Trophoblast cell (in vitro differentiated cells and primary cell): Measurements from ENCODE around the gene PCDHGB2. TPM values are rescaled to one million over a fixed set of nuclear protein-coding genes. Genes with fewer than 3 reads are reported as not detected.
"Not testable (repeated sequence)": the region's sequence is repeated elsewhere in the genome, so short reads cannot be mapped to it uniquely, and the experiment has no call there.

Experiments used
- DNase-seq, 2 donors: peaks; one replicate each; pipeline ENCODE4 v3.0.0-alpha.2; 2016
- H2AFZ ChIP-seq: 2 replicates; pipeline ENCODE4 v1.6.1; 2013; ENCODE audit warnings: low read length, moderate library complexity, mild to moderate bottlenecking; ENCODE audit not compliant: insufficient read depth, poor library complexity
- H2AK5ac ChIP-seq: 2 replicates; pipeline ENCODE4 v1.6.1; 2013; ENCODE audit warnings: mild to moderate bottlenecking, low read length
- H2BK120ac ChIP-seq: 2 replicates; pipeline ENCODE4 v1.6.1; 2013; ENCODE audit warnings: low read length, mild to moderate bottlenecking, moderate library complexity; ENCODE audit not compliant: insufficient read depth, poor library complexity
- H2BK12ac ChIP-seq: 2 replicates; pipeline ENCODE4 v1.6.1; 2013; ENCODE audit warnings: mild to moderate bottlenecking, low read length, moderate library complexity
- H2BK5ac ChIP-seq: 2 replicates; pipeline ENCODE4 v1.6.1; 2013; ENCODE audit warnings: low read length, low read depth, moderate library complexity, mild to moderate bottlenecking; ENCODE audit not compliant: poor library complexity
- H3K14ac ChIP-seq: 2 replicates; pipeline ENCODE4 v1.6.1; 2013; ENCODE audit warnings: mild to moderate bottlenecking, low read length
- H3K18ac ChIP-seq: 2 replicates; pipeline ENCODE4 v1.6.1; 2013; ENCODE audit warnings: mild to moderate bottlenecking, low read length
- H3K23ac ChIP-seq: 2 replicates; pipeline ENCODE4 v1.6.1; 2013; ENCODE audit warnings: low read length
- H3K27ac ChIP-seq: 2 replicates; pipeline ENCODE4 v1.5.1; 2013; ENCODE audit warnings: low read depth, mild to moderate bottlenecking, inconsistent platforms, low read length, moderate library complexity
- H3K27me3 ChIP-seq: 2 replicates; pipeline ENCODE4 v1.6.1; 2013; ENCODE audit warnings: inconsistent platforms, mild to moderate bottlenecking, low read length, moderate library complexity; ENCODE audit not compliant: insufficient read depth
- H3K36me3 ChIP-seq, 2 experiments: 1 replicate in 1 of 2; 2 replicates in 1 of 2; pipeline ENCODE4 v1.6.1; 2013; ENCODE audit warnings: low read length in 2 of 2, mild to moderate bottlenecking in 2 of 2, moderate library complexity in 1 of 2; ENCODE audit not compliant: insufficient read depth in 2 of 2, control insufficient read depth in 1 of 2
- H3K4ac ChIP-seq: 2 replicates; pipeline ENCODE4 v1.6.1; 2013; ENCODE audit warnings: low read depth, mild to moderate bottlenecking, low read length, moderate library complexity
- H3K4me1 ChIP-seq, 2 experiments: 1 replicate in 1 of 2; 2 replicates in 1 of 2; pipeline ENCODE4 v1.6.1; 2013; ENCODE audit warnings: low read length in 2 of 2, mild to moderate bottlenecking in 2 of 2, moderate library complexity in 1 of 2; ENCODE audit not compliant: insufficient read depth in 2 of 2, control insufficient read depth in 1 of 2
- H3K4me2 ChIP-seq: 2 replicates; pipeline ENCODE4 v1.6.1; 2013; ENCODE audit warnings: inconsistent platforms, mild to moderate bottlenecking, low read length, moderate library complexity
- H3K4me3 ChIP-seq: 2 replicates; pipeline ENCODE4 v1.5.1; 2013; ENCODE audit warnings: mild to moderate bottlenecking, low read depth, low read length, inconsistent platforms
- H3K79me1 ChIP-seq: one replicate; pipeline ENCODE4 v1.6.1; 2013; ENCODE audit warnings: low read length
- H3K79me2 ChIP-seq: 2 replicates; pipeline ENCODE4 v1.6.1; 2013; ENCODE audit warnings: low read length, mild to moderate bottlenecking; ENCODE audit not compliant: control insufficient read depth, insufficient read depth, poor library complexity
- H3K9ac ChIP-seq: 2 replicates; pipeline ENCODE4 v1.6.1; 2013; ENCODE audit warnings: mild to moderate bottlenecking, low read length
- H3K9me3 ChIP-seq: 2 replicates; pipeline ENCODE4 v1.6.1; 2013; ENCODE audit warnings: low read depth, mild to moderate bottlenecking, control low read depth, inconsistent platforms, low read length; ENCODE audit not compliant: insufficient read depth
- H4K12ac ChIP-seq: 2 replicates; pipeline ENCODE4 v1.6.1; 2013; ENCODE audit warnings: low read depth, mild to moderate bottlenecking, low read length, moderate library complexity
- H4K8ac ChIP-seq: 2 replicates; pipeline ENCODE4 v1.6.1; 2013; ENCODE audit warnings: low read depth, mild to moderate bottlenecking, low read length, moderate library complexity
- H4K91ac ChIP-seq: one replicate; pipeline ENCODE4 v1.6.1; 2013; ENCODE audit warnings: low read depth, mild to moderate bottlenecking, low read length, moderate library complexity
- WGBS: extraction: QIAGEN DNeasy Blood & Tissue Kit; methylation state at CpG from one replicate; pipeline ENCODE4 v1.1.7; 2013; ENCODE audit warnings: missing lambda C conversion rate; ENCODE audit not compliant: insufficient read length, insufficient coverage; ENCODE audit errors: extremely low coverage; 5-methylcytosine and 5-hydroxymethylcytosine counted together
- polyA plus RNA-seq: library from polyadenylated mRNA; stranded (reverse); fragments of 200-250 nt; gene quantifications from 2 replicates; pipeline ENCODE4 v1.2.3, GENCODE V29; 2013

PCDHGB2 gene
- polyA plus RNA-seq = 1.8 and 1.9 TPM in 2 replicates

DNA sequence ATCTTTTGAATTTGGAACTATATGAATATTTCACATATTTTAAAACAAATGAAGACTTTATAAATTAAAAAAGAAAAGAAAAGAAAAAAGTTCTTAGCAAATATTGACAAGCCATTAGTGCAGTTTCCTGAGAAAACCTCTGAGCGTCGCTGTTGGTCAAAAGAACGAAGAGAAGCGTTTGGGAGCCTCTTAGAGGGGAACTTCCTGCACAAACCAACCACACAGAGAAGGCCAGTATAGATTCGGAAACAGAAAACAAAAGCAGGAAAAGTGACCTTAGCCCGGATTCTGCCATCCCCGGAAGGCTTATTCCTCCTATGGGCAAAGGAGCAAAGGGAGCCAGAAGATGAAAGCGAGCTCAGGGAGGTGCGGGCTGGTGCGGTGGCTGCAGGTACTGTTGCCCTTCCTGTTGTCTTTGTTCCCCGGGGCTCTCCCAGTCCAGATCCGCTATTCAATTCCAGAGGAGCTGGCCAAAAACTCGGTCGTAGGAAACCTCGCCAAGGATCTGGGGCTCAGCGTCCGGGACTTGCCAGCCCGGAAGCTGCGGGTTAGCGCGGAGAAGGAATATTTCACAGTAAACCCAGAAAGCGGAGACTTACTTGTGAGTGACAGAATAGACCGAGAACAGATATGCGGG, at the start of gene PCDHGB2:
PCDHGB2 (plus strand) TSS at position 205 of the 637 bp plus-strand sequence; CDS start at position 347, 142 bp downstream.
- Histone ChIP-seq H3K79me1 (no peaks in the 10 kb centered on the region), H3K23ac (no peak within 1 kb of the TSS), H3K27me3 (no peaks in the 10 kb centered on the region), H3K18ac (no peak within 1 kb of the TSS), H3K36me3 (no peaks in the 10 kb centered on the region), H3K4me3 (no peak within 1 kb of the TSS), H4K8ac (no peak within 1 kb of the TSS), H3K4ac (no peak within 1 kb of the TSS), H2AK5ac (no peak within 1 kb of the TSS), H2BK5ac (no peak within 1 kb of the TSS), H2AFZ (no peak within 1 kb of the TSS), H3K79me2 (no peaks in the 10 kb centered on the region), H3K14ac (no peak within 1 kb of the TSS), H3K9me3 (peaks cover 39% of the 10 kb centered on the region), H4K12ac (no peak within 1 kb of the TSS), H2BK120ac (no peak within 1 kb of the TSS), H2BK12ac (no peak within 1 kb of the TSS), H4K91ac (no peak within 1 kb of the TSS), H3K4me2 (no peak within 1 kb of the TSS), H3K4me1 (no peaks in the 10 kb centered on the region), H3K9ac (no peak within 1 kb of the TSS), H3K27ac (no peak within 1 kb of the TSS)
- WGBS = no CpG with 5 or more reads among the region's 24 CpGs
- DNase-seq = no peak

DNA sequence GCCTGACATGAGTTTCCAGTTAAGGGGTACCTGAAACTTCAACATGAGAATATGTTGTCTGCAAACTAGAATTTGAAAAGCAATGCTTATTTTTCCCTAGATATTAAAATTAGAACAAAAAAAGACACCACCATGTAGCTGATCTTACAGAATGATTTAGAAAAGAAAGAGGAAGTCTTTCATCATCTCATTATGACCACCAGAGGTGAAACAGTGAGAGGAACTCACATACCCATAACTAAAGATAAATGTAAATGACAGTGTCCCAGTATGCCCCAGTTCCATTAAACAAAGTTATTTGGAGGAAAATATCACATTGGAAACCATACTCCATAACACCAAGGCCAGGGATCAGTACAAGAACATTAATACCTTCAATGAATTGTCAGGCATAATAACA, 46.1 kb upstream of the PCDHGB2 start:
- Histone ChIP-seq H2BK12ac (no peak overlapping the region), H4K91ac (no peak overlapping the region), H2AK5ac (no peak overlapping the region), H2BK5ac (no peak overlapping the region), H3K4ac (no peak overlapping the region), H2AFZ (no peak overlapping the region), H3K79me1 (no peaks in the 10 kb centered on the region), H3K9ac (no peak overlapping the region), H3K4me2 (no peak overlapping the region), H3K4me1 (no peaks in the 10 kb centered on the region), H4K12ac (no peak overlapping the region), H3K9me3 (no peaks in the 10 kb centered on the region), H3K14ac (no peak overlapping the region), H3K27me3 (no peaks in the 10 kb centered on the region), H3K4me3 (no peak overlapping the region), H3K27ac (no peak overlapping the region), H3K79me2 (no peaks in the 10 kb centered on the region), H3K36me3 (peaks cover 2 to 5% of the 10 kb centered on the region in 2 experiments), H4K8ac (no peak overlapping the region), H3K18ac (no peak overlapping the region), H2BK120ac (no peak overlapping the region), H3K23ac (no peak overlapping the region)
- no peak for DNase-seq

- not testable (repeated sequence) for H2BK5ac ChIP-seq, H4K12ac ChIP-seq, H3K79me1 ChIP-seq, H3K27ac ChIP-seq, H3K4ac ChIP-seq, H3K23ac ChIP-seq, H3K27me3 ChIP-seq, H3K79me2 ChIP-seq, H2BK120ac ChIP-seq, H2BK12ac ChIP-seq, H4K91ac ChIP-seq, DNase-seq, H3K9me3 ChIP-seq, H3K14ac ChIP-seq, H4K8ac ChIP-seq, H3K4me2 ChIP-seq, H3K18ac ChIP-seq, H3K4me1 ChIP-seq, H2AFZ ChIP-seq, H2AK5ac ChIP-seq, H3K9ac ChIP-seq, H3K4me3 ChIP-seq
- peaks cover 5 to 11% of the 10 kb centered on the region in 2 experiments for H3K36me3 ChIP-seq
- no CpG with 5 or more reads among the region's 4 CpGs for WGBS
Measured at GRCh38 chr5:141316963-141317362, 42.8 kb upstream of the PCDHGB2 start.

DNA sequence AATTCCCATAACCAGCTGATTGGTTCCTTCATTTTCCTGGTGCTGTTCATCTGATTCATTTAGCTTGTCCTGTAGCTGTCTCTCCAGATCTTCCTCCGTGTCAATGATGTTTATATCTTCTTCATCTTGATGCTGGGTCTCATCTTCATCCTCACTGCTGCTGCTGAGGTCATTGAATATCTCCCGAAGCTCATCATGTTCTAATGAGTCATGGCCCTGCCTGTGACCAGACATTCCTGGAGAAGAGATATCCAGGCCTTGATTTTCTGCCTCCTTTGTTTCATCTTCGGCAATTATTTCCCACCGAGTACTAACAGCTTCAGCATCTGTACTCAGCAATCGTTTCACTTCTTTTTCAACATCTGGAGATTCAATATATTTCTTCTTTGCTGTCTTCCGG, 40.6 kb upstream of the PCDHGB2 start:
- peaks cover 3% of the 10 kb centered on the region for H3K9me3 ChIP-seq
- H3K9ac ChIP-seq = no peak overlapping the region
- peak overlapping the region; percentile 83 for H3K4ac ChIP-seq
- H3K23ac ChIP-seq = no peak overlapping the region
- DNase-seq = no peak
- no peak overlapping the region for H3K18ac ChIP-seq
- peaks cover 2 to 5% of the 10 kb centered on the region in 2 experiments for H3K4me1 ChIP-seq
- H4K8ac ChIP-seq = no peak overlapping the region
- H2AFZ ChIP-seq = no peak overlapping the region
- peaks cover 5 to 11% of the 10 kb centered on the region in 2 experiments for H3K36me3 ChIP-seq
- H3K27ac ChIP-seq = no peak overlapping the region
- H2BK12ac ChIP-seq = no peak overlapping the region
- peaks cover 4% of the 10 kb centered on the region for H3K79me2 ChIP-seq
- no peak overlapping the region for H2BK5ac ChIP-seq
- H2AK5ac ChIP-seq = no peak overlapping the region
- no peaks in the 10 kb centered on the region for H3K27me3 ChIP-seq
- no peak overlapping the region for H4K91ac ChIP-seq
- no peak overlapping the region for H3K14ac ChIP-seq
- H3K4me2 ChIP-seq = no peak overlapping the region
- no peak overlapping the region for H4K12ac ChIP-seq
- peaks cover 6% of the 10 kb centered on the region for H3K79me1 ChIP-seq
- no peak overlapping the region for H2BK120ac ChIP-seq
- no CpG with 5 or more reads among the region's 6 CpGs for WGBS
- H3K4me3 ChIP-seq = no peak overlapping the region
